ENCODE results near the gene SF1. TPM values are rescaled to one million over a fixed set of nuclear protein-coding genes. Genes with fewer than 3 reads are reported as not detected.

SF1 gene
- total and polyA plus RNA-seq, 2 of the 8 experiments (the other 6 are each of a cell fraction or from before 2014, with no cell fraction given) = 72.7 to 353 TPM

DNA sequence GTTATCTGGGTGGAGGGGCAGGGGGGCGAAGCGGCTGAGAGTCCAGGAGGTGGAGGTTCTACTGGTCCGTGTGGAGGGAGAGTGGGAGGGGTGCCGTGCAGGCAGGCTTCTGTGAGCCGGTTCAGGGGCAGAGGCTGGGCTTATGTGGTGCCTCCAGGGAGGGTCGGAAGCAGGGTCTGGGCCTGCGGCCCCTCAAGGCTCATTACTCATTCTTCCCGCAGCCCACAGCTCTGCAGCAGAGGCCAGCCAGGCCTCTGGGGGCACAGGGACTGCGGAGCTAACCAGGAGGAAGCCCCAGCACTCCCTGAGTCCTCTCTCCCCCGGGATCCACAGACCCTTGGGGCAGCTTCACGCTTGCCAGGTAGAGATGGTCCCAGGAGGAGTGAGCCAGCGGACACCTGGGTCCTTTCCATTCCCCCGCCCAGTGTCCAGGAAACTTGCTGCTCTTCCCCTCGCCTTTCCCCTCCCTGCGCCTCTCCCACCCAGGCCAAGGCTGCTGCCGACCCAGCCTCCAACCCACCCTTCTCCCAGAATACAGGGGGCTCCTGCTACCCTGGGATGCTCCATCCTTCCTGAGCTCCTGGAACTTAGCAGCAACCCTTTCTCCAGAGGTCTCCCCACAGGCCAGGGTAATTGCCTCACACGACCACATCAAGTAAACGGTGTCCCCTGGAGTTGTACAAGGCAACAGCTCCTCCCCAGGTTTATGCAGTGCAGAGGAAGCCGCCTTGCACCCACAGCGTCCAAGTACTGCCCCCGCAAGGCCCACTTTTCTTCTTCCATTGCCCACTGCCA lies 61.7 kb downstream of the SF1 start (continued):
- no peak for TF ChIP-seq TAF1 (IDR thresholded peaks at IDR 0.05; ENCODE audit: low read depth, low read length)
- TF ChIP-seq, protein P1, sequence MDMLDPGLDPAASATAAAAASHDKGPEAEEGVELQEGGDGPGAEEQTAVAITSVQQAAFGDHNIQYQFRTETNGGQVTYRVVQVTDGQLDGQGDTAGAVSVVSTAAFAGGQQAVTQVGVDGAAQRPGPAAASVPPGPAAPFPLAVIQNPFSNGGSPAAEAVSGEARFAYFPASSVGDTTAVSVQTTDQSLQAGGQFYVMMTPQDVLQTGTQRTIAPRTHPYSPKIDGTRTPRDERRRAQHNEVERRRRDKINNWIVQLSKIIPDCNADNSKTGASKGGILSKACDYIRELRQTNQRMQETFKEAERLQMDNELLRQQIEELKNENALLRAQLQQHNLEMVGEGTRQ (IDR thresholded peaks at IDR 0.05; ENCODE audit: low read length) = no peak

Data from H1 (cell line).